Stimulated activated CD4-positive, alpha-beta T cell treated with anti-CD3 and anti-CD28 coated beads, TNF-alpha, amount 100 ng/mL, for 4 hours (primary cell): ENCODE results near the gene LRP10.

Experiments
- DNase-seq, 3 experiments: peaks; one replicate each; pipeline ENCODE4 v3.0.0-alpha.2; 2020; ENCODE audit warnings: low read depth in 3 of 3

LRP10 gene

DNA sequence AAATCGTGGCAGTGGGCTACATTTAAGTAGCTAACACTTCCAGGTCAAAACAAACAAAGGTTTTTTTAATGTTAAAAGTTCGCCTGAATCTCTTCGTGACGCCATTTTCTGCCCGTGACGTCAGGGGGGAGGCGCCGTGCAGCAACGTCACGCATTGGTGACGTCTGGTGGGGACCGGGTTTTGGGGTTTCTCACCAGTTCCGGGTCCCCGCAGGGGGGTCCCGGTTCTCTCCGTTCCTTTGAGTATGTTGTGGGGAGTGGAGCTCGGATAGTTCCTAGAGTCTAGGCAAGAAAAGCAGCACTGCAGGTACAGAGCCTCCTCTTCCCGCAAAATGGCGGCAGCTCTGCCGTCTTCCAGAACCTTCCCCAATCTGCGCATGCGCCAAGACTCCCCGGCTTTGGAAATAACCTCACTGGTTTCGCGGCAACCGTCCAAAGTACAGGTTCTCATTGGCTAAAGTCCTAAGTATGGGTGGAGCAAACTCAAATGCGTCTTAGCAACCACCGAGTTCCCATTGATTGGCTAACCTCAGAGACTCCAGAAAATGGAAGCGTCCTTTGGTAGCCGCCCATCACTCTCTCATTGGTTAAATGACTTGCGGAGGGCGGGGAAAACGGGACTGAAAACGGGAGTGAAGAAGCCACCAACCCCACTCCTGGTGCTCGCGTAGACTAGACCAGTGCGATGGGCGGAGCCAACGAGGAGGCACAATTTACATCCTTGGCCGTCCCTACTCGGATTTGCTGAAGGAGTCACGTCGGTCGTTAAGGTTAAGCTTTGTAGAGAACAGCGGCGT is 47.5 kb downstream of the LRP10 start, which contains the start of gene RBM23:
RBM23 (minus strand) TSS at position 346 of the 797 bp plus-strand sequence.
- DNase-seq, result peak; percentile 99 to 100 (median 99)

- DNase-seq, result no peak
Observed at GRCh38 chr14:22919601-22919921, 48.0 kb downstream of the LRP10 start.

- DNase-seq, result no peak
Observed at GRCh38 chr14:22920697-22921096, 49.2 kb downstream of the LRP10 start.

DNA sequence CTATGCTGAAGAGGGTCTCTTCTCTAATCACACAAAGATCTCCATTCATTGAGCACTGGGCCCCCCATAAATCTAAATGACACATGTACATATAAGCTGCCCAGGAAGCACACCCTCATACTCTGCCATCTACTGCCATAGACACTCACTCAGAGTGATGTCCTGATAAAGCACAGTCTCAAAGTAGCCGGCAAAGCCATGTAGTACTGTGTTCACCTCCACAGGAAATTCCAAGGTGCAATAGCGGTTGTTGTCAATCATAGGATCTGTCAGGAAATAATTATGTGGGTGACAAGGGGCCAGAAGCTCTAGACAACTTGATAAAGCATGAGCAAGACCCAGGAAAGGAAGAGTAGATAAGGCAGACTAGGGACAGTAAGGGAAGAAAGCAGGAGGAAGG is 50.8 kb downstream of the LRP10 start:
- no peak for DNase-seq

GRCh38 chr14:22923746-22924145 is 52.2 kb downstream of the LRP10 start:
- DNase-seq, result no peak

GRCh38 chr14:22925513-22925912 is 54.0 kb downstream of the LRP10 start:
- no peak for DNase-seq

GRCh38 chr14:22926316-22926715 is 54.8 kb downstream of the LRP10 start:
- no peak for DNase-seq

DNA sequence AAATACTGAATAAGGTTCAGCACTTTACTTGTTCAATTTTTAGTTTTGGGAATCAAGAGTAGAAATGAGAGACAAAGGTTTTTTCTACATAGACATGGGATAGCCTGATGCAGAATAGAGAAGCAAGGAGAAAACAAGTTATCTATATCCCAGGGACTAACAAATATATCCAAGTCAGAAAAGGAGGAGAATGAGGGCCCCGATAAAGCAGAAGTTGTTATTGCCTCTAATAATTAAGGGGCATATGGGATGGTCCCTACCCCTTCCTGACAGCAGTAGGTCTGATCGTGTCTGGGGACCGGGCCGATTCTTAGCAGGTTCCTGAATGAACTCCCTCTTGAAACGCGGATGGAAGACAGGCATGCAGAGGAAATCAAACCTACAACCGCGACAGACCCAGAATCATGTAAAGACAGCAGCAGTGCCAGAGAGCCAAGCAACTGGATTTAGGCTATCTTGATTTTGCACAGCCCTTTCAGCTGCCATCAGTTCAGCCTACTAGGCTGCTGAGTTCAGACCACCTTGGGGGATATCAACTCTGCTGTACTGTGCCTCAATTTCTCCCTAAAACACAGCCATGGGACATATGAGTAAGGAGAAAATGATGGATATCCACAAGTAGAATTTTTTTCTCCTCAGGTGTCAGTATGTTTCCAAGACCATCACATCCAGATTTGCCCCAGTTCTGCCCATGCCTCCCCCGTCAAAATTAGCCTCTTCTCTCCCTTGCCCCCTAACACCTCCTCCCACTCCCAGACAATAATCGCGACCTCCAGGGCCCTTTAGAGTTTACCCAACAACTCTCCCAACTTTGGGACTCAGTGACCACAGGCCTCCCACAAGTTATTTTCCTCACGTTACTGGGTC is 56.9 kb downstream of the LRP10 start:
- DNase-seq, result no peak

DNA sequence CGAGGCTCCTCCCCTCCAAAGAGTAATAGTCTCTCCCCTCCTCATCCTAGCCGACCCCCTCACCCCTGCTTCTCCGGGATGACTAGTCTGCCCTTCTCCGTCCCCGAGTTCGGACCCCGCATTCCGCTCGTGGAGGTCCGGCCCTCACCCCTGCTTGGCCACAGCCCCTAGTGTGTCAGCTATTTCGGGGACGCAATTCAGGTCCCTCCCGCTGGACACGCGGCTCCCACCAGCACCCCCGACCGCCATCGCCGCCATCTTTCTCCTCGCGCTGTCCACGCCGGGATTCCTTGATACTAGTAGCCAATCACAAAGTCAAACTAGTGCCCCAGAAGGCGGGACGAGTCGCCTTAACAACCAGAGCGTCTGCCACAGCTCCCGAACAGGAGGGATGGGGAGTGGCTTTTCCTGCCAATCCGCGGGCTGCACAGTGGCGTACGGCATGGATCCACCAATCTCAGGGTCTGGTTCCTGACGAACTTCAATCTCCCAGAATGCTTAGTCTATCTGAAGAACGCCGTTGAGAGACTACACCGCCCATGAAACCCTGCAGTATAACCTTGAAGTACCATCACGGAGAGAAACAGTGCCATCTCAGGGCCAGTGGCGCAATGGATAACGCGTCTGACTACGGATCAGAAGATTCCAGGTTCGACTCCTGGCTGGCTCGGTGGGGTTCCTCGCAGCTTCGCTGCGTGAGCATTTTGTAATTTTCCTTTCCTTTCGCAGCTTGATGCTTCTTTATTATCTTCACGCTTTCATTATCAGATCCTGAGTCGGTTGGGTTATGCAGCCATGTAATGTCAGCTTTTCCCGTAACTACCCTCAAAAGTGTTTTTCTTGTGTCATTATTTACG is 57.8 kb downstream of the LRP10 start, which contains the start of gene PRMT5:
PRMT5 (minus strand) TSS at position 273 of the 857 bp plus-strand sequence; CDS start at position 258, 15 bp downstream.
- DNase-seq, result peak; percentile 86 to 96 (median 95)

- no peak for DNase-seq
Observed at GRCh38 chr14:22929961-22930364, 58.4 kb downstream of the LRP10 start.
